SK-N-SH (cell line): ENCODE data around the gene ADAMTS7.

Source experiments
- CTCF ChIP-seq: fragments of 200-600 bp; sonication (generic); IDR thresholded peaks from 2 replicates; pipeline ENCODE4 v1.6.1; 2017; ENCODE audit warnings: antibody characterized with exemption, mild to moderate bottlenecking, moderate library complexity
- EP300 ChIP-seq, 2 experiments: IDR thresholded peaks; 2 replicates each; pipeline versions ENCODE4 v1.4.0 to v1.6.1; 2012; ENCODE audit warnings: borderline replicate concordance in 1 of 2, low read depth in 1 of 2, low read length in 1 of 2
- MAX ChIP-seq: IDR thresholded peaks from 2 replicates; pipeline ENCODE4 v1.4.0; 2012; ENCODE audit warnings: low read depth
- NRF1 ChIP-seq: IDR thresholded peaks from 2 replicates; pipeline ENCODE4 v1.6.1; 2012; ENCODE audit warnings: low read depth, mild to moderate bottlenecking, low read length
- POLR2AphosphoS5 ChIP-seq: IDR thresholded peaks from 2 replicates; pipeline ENCODE4 v1.6.1; 2012; ENCODE audit warnings: low read depth, low read length
- RAD21 ChIP-seq: IDR thresholded peaks from 2 replicates; pipeline ENCODE4 v1.6.1; 2012; ENCODE audit warnings: mild to moderate bottlenecking, low read length
- REST ChIP-seq: IDR thresholded peaks from 2 replicates; pipeline ENCODE4 v1.6.1; 2012; ENCODE audit warnings: mild to moderate bottlenecking, low read depth, low read length, moderate library complexity
- RFX5 ChIP-seq: IDR thresholded peaks from 2 replicates; pipeline ENCODE4 v1.6.1; 2012; ENCODE audit warnings: mild to moderate bottlenecking, improper control_type of control experiment, low read length
- SIN3A ChIP-seq: IDR thresholded peaks from 2 replicates; pipeline ENCODE4 v1.6.1; 2012; ENCODE audit warnings: low read depth, mild to moderate bottlenecking, low read length, moderate library complexity, borderline replicate concordance
- ZBTB33 ChIP-seq: IDR thresholded peaks from 2 replicates; pipeline ENCODE4 v1.4.0; 2012; ENCODE audit warnings: low read depth, borderline replicate concordance

- TF ChIP-seq RAD21 (no peak), CTCF (no peak), POLR2AphosphoS5 (no peak), RFX5 (no peak), SIN3A (no peak), ZBTB33 (no peak), EP300 (IDR thresholded peaks at IDR 0.05; ENCODE audit: borderline replicate concordance in 1 of 2, low read depth in 1 of 2, low read length in 1 of 2) (no peak), NRF1 (no peak), MAX (no peak), REST (no peak)
These were observed 21.2 kb downstream of the ADAMTS7 start for GRCh38 chr15:78790027-78790426.
